Right ventricle myocardium superior (tissue), 1 donor: ENCODE data around the gene PVALEF. TPM values are rescaled to one million over a fixed set of nuclear protein-coding genes. Genes with fewer than 3 reads are reported as not detected.
A peak's percentile ranks its signal among the peaks of the same experiment; 100 is the strongest.

Experiments used
- ATAC-seq: fragments of 200-7000 bp; cut with Tn5 transposase; one replicate; pipeline ENCODE4 v1.9.1; 2020; ENCODE audit warnings: mild to moderate bottlenecking; ENCODE audit not compliant: poor library complexity
- DNase-seq: peaks from one replicate; pipeline ENCODE4 v3.0.0-alpha.2; 2020
- intact Hi-C: fragments of 100-400 bp; cut with DNase I; formaldehyde crosslinking; loops from one replicate; pipeline ENCODE4 v1.11.2; 2022
- total RNA-seq: library from RNA; stranded (reverse); fragmentation: NEBNext Ultra II Directional; extraction: Animal tissue kit (Norgen Biotek cat#: 25700); gene quantifications from one replicate; pipeline ENCODE4 v1.2.1, GENCODE V29; 2021
- donor health status: DM: no; HTN: yes; CAD: no; lungs with severe emphysema.

Gene PVALEF
- total RNA-seq, 1 donor from 2014 or later = not detected

- DNase-seq (no peak), ATAC-seq (no peak)
- intact Hi-C loops = loop anchor here (5.0 kb wide), 1 partner anchor 42 kb away; no protein-coding TSS in a partner anchor
Observed at GRCh38 chr17:81189016-81189415, 23.7 kb downstream of the PVALEF start.

- DNase-seq = no peak
Observed at GRCh38 chr17:81189670-81190530, 24.6 kb downstream of the PVALEF start.

GRCh38 chr17:81190591-81190990, 25.3 kb downstream of the PVALEF start:
- intact Hi-C loops = no loop called here
- DNase-seq (no peak), ATAC-seq (no peak)

More at GRCh38 chr17:81189670-81190530, 24.6 kb downstream of the PVALEF start:
- no peak for ATAC-seq
- intact Hi-C loops = loop anchor here (5.0 kb wide), 1 partner anchor 43 kb away; no protein-coding TSS in a partner anchor

GRCh38 chr17:81191116-81191515, 25.8 kb downstream of the PVALEF start:
- peak; percentile 23 for DNase-seq
- intact Hi-C loops = no loop called here
- ATAC-seq = no peak

GRCh38 chr17:81191646-81192045, 26.3 kb downstream of the PVALEF start:
- ATAC-seq (no peak), DNase-seq (peak; percentile 22)
- intact Hi-C loops = no loop called here

- peak; percentile 33 for DNase-seq
- intact Hi-C loops = no loop called here
- no peak for ATAC-seq
Observed at GRCh38 chr17:81192386-81193050, 27.2 kb downstream of the PVALEF start.

GRCh38 chr17:81193051-81193410, 27.7 kb downstream of the PVALEF start:
- ATAC-seq = no peak
- intact Hi-C loops = no loop called here
- DNase-seq = peak; percentile 28

- intact Hi-C loops = no loop called here
- ATAC-seq (no peak), DNase-seq (peak; percentile 15)
Observed at GRCh38 chr17:81193470-81194224, 28.3 kb downstream of the PVALEF start.

- ATAC-seq (no peak), DNase-seq (peak; percentile 39)
- intact Hi-C loops = no loop called here
Observed at GRCh38 chr17:81194225-81194760, 29.0 kb downstream of the PVALEF start.

GRCh38 chr17:81194941-81195901, 29.9 kb downstream of the PVALEF start:
- ATAC-seq (peak; percentile 88), DNase-seq (peak; percentile 84)
- intact Hi-C loops = no loop called here

GRCh38 chr17:81195941-81196495, 30.7 kb downstream of the PVALEF start:
- intact Hi-C loops = no loop called here
- ATAC-seq (no peak), DNase-seq (peak; percentile 32)

- DNase-seq (no peak), ATAC-seq (no peak)
- intact Hi-C loops = no loop called here
Observed at GRCh38 chr17:81196505-81197408, 31.4 kb downstream of the PVALEF start.

- ATAC-seq (no peak), DNase-seq (no peak)
- intact Hi-C loops = no loop called here
Observed at GRCh38 chr17:81197409-81197795, 32.1 kb downstream of the PVALEF start.

- no peak for ATAC-seq
- intact Hi-C loops = no loop called here
Observed at GRCh38 chr17:81197831-81198490, 32.7 kb downstream of the PVALEF start.

GRCh38 chr17:81198826-81199481, 33.6 kb downstream of the PVALEF start:
- intact Hi-C loops = no loop called here

More at GRCh38 chr17:81197831-81198490, 32.7 kb downstream of the PVALEF start:
- DNase-seq = peak; percentile 36

GRCh38 chr17:81199482-81199830, 34.1 kb downstream of the PVALEF start:
- ATAC-seq (no peak), DNase-seq (no peak)
- intact Hi-C loops = no loop called here

More at GRCh38 chr17:81198826-81199481, 33.6 kb downstream of the PVALEF start:
- ATAC-seq = no peak
- no peak for DNase-seq
